HT-29 (cell line): ENCODE data around the gene PIMREG. TPM values are rescaled to one million over a fixed set of nuclear protein-coding genes. Genes with fewer than 3 reads are reported as not detected.

ENCODE experiments used
- DNase-seq: peaks from one replicate; pipeline ENCODE4 v3.0.0-alpha.2; 2015; ENCODE audit warnings: low spot score
- total RNA-seq: library from RNA; depleted of rRNA; stranded (reverse); fragments of >200 nt; shearing (Covaris generic); gene quantifications from 2 replicates; pipeline ENCODE4 v1.2.3, GENCODE V29; 2014

PIMREG gene
- total RNA-seq, 1 experiment from 2014 or later: 97.8 TPM

GRCh38 chr17:6461792-6462524, 17.7 kb downstream of the PIMREG start:
- DNase-seq: no peak

GRCh38 chr17:6462692-6463091, 18.4 kb downstream of the PIMREG start:
- no peak for DNase-seq

- no peak for DNase-seq
Measured at GRCh38 chr17:6463616-6464445, 19.6 kb downstream of the PIMREG start.

- no peak for DNase-seq
Measured at GRCh38 chr17:6464446-6465041, 20.3 kb downstream of the PIMREG start.

- no peak for DNase-seq
Measured at GRCh38 chr17:6465206-6466003, 21.1 kb downstream of the PIMREG start.

- DNase-seq: no peak
Measured at GRCh38 chr17:6467567-6467966, 23.3 kb downstream of the PIMREG start.

- no peak for DNase-seq
Measured at GRCh38 chr17:6468051-6468790, 24.0 kb downstream of the PIMREG start.

- DNase-seq: no peak
Measured at GRCh38 chr17:6470146-6470718, 26.0 kb downstream of the PIMREG start.

- DNase-seq: no peak
Measured at GRCh38 chr17:6470751-6471521, 26.7 kb downstream of the PIMREG start.

GRCh38 chr17:6471531-6472465, 27.5 kb downstream of the PIMREG start:
- peak; percentile 7 for DNase-seq

- no peak for DNase-seq
Measured at GRCh38 chr17:6472517-6472916, 28.3 kb downstream of the PIMREG start.

GRCh38 chr17:6473128-6473767, 29.0 kb downstream of the PIMREG start:
- peak; percentile 83 for DNase-seq

GRCh38 chr17:6474376-6474775, 30.1 kb downstream of the PIMREG start:
- no peak for DNase-seq

- DNase-seq: no peak
Measured at GRCh38 chr17:6474906-6475305, 30.7 kb downstream of the PIMREG start.

- no peak for DNase-seq
Measured at GRCh38 chr17:6475411-6475810, 31.2 kb downstream of the PIMREG start.

GRCh38 chr17:6476076-6476809, 32.0 kb downstream of the PIMREG start:
- DNase-seq: no peak

- DNase-seq: no peak
Measured at GRCh38 chr17:6476810-6477179, 32.5 kb downstream of the PIMREG start.
